Stimulated activated naive CD8-positive, alpha-beta T cell treated with anti-CD3 and anti-CD28 coated beads, Interleukin-15, Interleukin-2, amounts not matched to agents 100 U/mL and 50 U/mL, for 24 hours (primary cell): ENCODE results near the gene NPB.
"Not testable (repeated sequence)": the region's sequence is repeated elsewhere in the genome, so short reads cannot be mapped to it uniquely, and the experiment has no call there.

Source experiments
- ATAC-seq: fragments of 150-1000 bp; cut with Tn5 transposase; one replicate; pipeline ENCODE4 v1.10.0; 2021
- DNase-seq: peaks from one replicate; pipeline ENCODE4 v3.0.0; 2021

Gene NPB

GRCh38 chr17:81912441-81913309, 10.6 kb downstream of the NPB start:
- DNase-seq (no peak), ATAC-seq (no peak)

DNA sequence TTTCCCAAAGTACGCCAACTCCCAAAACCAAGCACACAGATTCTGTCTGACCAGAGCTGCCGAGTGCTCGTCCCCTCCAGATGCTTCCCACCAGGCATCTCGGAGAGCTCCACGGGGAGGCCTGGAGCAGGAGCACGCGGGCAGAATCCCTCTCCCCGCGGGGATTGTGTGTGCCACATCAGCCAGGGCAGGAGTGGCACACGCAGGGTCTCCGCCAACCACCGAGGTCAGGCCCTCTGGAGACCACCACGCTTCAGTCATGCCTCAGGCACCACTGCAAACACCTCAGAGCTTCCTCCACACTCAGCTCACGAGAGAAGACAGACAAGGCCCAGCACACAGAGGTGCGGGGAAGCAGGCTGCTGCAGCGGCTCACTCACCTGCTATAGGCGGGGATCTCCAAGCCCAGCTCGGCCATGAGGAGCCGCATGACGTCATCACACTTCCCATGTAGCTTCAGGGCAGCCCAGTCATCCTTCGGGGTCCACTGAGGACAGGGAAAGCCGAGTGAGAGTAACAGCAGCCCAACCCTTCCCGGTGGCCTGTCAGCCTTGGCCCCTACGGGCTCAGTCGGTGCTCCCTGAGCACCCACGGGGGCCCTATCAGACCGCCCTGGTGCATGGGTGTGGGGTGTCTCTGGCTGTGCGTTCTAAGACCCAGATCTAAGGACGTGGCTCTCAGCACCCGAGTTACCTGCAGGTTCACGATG, 11.5 kb downstream of the NPB start:
- ATAC-seq (no peak), DNase-seq (no peak)

DNA sequence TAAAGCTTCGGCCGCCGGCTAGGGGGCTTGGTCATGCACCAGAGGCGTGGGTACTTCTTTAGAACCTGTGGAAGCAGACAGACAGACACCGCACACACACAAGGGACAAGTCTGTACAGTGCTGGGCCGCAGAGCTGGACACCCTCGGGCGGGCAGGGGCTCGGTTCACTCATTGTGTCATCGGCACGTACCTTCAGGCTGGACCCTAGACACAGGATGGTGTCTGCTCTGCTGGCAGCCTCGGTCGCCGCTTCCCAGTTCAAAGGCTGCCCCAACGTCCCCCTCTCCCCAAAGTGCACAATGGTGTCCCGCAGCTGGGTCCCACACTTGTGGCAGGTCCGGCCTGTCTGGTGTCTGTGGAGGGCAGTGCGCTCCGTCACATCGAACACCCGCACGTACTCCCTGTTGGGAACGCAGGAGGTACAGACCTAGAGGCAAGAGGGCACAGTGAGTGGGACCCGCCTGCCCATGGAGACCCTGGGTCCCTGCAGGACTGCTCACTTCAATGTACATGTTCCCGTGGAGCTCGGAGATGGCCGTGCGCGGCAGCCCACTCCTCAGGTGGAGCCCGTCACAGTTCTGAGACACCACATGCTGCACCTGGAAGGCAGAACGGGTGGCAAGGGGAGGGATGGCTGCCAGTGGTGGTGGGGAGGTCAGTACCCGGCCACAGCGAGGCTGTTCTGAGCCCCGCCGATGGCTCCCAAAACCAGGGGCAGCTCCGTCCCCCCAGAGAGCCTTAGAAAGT, 12.2 kb downstream of the NPB start:
- ATAC-seq (no peak), DNase-seq (no peak)

- no peak for ATAC-seq
- no peak for DNase-seq
Measured at GRCh38 chr17:81915331-81915730, 13.3 kb downstream of the NPB start.

GRCh38 chr17:81916234-81917001, 14.4 kb downstream of the NPB start:
- DNase-seq: no peak
- ATAC-seq: no peak

- DNase-seq: peak; percentile 86
- ATAC-seq: peak; percentile 73
Measured at GRCh38 chr17:81917565-81918332, 15.7 kb downstream of the NPB start, which contains the start of gene SIRT7. Gene SIRT7, minus strand, starts transcription at chr17:81918176. Its CDS starts 45 bp downstream, at chr17:81918131.

GRCh38 chr17:81918333-81918669, 16.3 kb downstream of the NPB start:
- DNase-seq: not testable (repeated sequence)
- ATAC-seq: peak; percentile 12

DNA sequence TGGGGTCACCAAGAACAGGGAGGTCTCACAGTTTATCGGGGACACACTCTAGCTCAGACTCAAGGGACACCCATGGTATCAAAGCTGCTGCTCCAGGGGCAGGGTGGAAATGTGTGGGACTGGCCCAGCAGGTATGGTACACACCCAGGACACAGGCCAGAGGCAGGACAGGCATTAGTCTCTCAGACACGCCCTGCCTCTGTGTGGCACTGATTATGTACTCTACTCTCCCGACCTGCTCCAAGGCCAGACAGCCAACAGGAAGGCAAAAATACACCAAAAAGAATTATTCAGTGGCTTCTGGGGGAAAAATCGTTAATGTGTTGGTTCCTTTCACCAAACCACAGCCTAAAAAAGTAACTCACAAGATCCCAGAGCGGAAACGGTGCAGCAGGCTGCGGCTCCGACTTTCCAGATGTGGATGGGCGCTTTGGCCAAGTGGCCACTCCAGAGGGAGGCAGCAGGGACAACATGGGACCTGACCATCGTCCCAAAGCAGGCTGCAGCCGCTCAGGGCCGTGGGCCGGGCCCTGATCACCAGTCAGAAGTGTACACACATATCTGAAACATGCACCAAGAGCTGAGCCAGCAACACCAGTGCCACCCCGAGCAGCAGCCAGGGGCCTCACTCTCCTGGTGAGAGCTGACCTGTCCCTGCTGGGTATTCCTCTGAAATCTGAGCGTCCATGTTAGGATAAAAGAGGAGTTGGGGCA, 17.0 kb downstream of the NPB start:
- DNase-seq: no peak
- ATAC-seq: no peak

DNA sequence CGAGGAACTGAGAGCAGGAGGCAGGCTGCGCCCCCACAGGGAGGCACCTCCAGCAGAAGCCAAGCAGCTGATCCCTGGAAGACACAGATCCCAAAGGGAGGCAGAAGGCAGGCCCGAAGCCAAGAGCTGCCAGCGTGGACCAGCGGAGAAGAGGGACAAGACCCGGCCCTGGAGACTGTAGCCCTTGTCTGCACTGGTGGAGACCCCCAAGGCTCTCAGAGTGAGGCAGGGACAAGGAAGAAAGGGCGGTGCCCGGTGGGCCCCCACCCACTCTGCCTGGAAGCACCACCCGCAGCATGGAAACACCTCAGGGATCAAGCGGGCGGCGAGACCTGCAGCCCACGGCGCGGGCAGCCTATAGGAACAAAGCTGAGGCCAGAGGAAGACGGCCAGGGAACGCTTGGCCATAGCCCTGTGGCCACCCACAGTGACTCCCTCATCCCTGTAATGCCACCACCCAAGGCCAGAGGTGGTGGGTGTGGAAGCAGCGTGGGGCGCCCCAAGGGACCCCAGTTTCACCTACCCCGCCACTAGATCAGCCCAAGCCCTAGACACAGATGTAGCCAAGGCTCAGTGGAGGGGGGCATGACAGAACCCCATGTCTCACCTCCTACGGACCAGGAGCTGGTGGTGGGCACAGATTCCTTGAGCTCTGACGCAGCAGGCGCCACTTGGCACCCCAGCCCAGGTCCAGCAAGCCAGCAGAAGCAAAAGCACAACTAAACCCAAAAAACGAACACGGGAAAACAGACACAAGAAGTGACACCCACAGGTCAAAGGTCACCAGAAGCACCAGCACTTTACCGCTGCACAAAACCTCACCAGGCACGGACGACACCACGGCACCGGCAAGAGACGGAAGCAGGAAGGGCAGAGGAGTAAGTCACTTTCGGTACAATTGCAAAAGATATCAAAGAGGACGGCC, 18.8 kb downstream of the NPB start:
- no peak for ATAC-seq
- no peak for DNase-seq

- ATAC-seq (no peak), DNase-seq (no peak)
Measured at GRCh38 chr17:81921537-81921862, 19.5 kb downstream of the NPB start.

DNA sequence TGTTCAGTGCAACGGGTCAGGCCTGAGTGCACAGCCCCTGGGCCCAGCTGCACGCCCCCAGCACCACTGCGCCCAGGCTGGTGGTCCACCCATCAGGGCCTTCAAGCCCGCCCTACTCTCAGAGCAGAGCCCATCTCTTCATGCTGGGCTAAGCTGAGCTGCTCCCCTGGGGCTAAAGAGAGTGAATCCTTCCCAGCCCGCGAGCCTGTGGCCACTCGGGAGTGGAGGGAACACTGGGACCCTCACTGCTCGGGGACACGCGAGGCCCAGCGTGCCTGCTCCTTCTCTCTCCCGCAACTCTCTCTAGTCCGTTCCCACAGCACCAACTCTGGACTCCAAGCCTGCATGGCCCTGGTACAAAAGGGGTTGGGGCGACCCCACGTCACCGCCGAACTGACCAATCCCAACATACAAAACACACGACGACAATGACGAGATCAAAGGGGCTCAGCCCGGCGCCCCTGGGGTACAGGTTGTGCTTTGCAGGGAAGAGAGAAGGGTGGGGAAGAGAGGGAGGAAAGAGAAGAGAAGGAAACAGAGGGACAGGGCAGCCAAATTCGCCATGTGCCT, 20.0 kb downstream of the NPB start:
- ATAC-seq: no peak
- DNase-seq: no peak

DNA sequence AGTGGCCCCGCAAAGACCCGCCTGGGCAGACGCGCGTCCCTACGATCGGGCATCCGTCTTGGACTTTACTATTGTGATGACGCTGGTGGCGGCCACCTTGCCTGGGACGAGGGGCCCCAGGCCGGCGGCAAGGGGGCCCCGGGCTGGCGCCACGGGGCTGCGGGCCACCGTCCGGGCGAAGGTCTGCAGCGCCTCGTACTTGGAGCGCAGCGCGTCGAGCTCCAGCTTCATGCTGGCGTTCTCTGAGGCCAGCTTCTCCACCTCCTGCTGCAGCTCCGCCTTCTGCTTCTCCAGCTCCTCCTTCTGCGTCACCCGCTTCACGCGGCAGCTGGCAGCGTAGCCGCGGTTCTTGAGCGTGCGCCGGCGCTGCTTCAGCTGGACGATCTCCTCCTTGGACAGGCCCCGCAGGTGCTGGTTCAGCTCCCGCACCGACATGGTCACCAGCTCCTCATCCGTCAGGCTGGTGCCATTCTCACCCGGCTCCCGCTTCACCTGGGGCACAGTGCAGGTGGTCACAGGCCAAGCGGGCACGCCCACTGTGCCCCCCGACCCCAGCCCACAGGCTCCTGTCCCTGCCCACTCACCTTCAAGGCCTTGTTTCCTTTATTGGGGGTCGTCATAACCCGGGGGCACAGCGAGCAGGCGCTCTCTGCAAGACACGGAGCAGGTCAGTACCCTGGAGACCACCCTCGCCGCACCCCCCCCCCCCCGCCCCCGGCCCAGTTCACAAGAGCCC, 20.7 kb downstream of the NPB start:
- ATAC-seq (no peak), DNase-seq (no peak)

GRCh38 chr17:81923302-81924260, 21.5 kb downstream of the NPB start:
- ATAC-seq: no peak
- DNase-seq: no peak

GRCh38 chr17:81924557-81925532, 22.8 kb downstream of the NPB start:
- no peak for ATAC-seq
- no peak for DNase-seq

DNA sequence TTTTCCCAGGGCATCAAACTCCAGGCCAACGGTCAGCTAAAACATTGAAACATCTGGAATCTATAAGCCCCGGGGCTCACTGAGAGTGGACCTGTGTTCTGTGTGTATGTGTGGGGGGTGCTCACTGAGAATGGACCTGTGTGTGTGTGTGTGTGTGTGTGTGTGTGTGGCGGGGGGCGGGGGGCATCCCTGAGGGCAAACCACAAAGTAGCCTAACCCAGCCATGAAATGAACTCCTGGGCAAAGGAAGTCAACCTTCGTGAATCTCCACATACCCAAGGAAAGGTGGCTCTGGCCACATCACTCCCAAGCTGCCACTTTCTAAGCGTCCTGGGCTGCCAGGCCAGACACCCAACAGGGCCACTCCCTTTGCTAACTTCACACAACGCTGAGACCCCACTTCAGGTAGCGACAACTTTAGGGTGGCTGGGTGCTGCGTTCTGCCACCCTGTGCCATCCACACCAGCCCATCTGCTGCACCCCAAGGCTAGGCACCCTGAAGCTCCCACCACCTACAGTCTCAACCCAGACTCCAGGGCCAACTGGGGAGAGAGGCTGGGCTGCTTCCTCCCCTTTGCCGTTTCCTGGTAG, 23.9 kb downstream of the NPB start:
- DNase-seq: no peak

More for the DNA sequence above, 23.9 kb downstream of the NPB start:
- ATAC-seq: no peak
